Neural progenitor cell (in vitro differentiated cells): ENCODE data around the gene NUP107. TPM values are rescaled to one million over a fixed set of nuclear protein-coding genes. Genes with fewer than 3 reads are reported as not detected.

ENCODE experiments used
- DNase-seq: peaks from one replicate; pipeline ENCODE4 v3.0.0-alpha.2; 2016; ENCODE audit warnings: low spot score
- H2AFZ ChIP-seq: fragments of 200-600 bp; sonication (generic); replicated peaks from 2 replicates; pipeline ENCODE4 v1.6.1; 2016; ENCODE audit warnings: antibody characterized with exemption
- H3F3A ChIP-seq: fragments of 200-600 bp; sonication (generic); 2 replicates; pipeline ENCODE4 v1.6.1; 2016; ENCODE audit warnings: antibody characterized with exemption, low read depth
- H3K27ac ChIP-seq: fragments of 200-600 bp; sonication (generic); 2 replicates; pipeline ENCODE4 v1.5.1; 2016; ENCODE audit warnings: mild to moderate bottlenecking
- H3K27me3 ChIP-seq: fragments of 200-600 bp; sonication (generic); 2 replicates; pipeline ENCODE4 v1.6.1; 2016; ENCODE audit warnings: mild to moderate bottlenecking, moderate library complexity
- H3K36me3 ChIP-seq: fragments of 200-600 bp; sonication (generic); 2 replicates; pipeline ENCODE4 v1.5.1; 2016
- H3K4me1 ChIP-seq: fragments of 200-600 bp; sonication (generic); 2 replicates; pipeline ENCODE4 v1.6.1; 2016; ENCODE audit warnings: mixed run types
- H3K4me2 ChIP-seq: fragments of 200-600 bp; sonication (generic); 2 replicates; pipeline ENCODE4 v1.6.1; 2016
- H3K4me3 ChIP-seq: fragments of 200-600 bp; sonication (generic); 2 replicates; pipeline ENCODE4 v1.5.1; 2016
- H3K79me2 ChIP-seq: fragments of 200-600 bp; sonication (generic); 2 replicates; pipeline ENCODE4 v1.6.1; 2016; ENCODE audit warnings: low read depth
- H3K9ac ChIP-seq: fragments of 200-600 bp; sonication (generic); 2 replicates; pipeline ENCODE4 v1.6.1; 2016
- H3K9me3 ChIP-seq: fragments of 200-600 bp; sonication (generic); 2 replicates; pipeline ENCODE4 v1.5.1; 2016; ENCODE audit warnings: low read depth
- H4K20me1 ChIP-seq: fragments of 200-600 bp; sonication (generic); 2 replicates; pipeline ENCODE4 v1.6.1; 2016; ENCODE audit warnings: low read depth
- H3K27ac Mint-ChIP-seq: 3 replicates; pipeline ENCODE4 v1.8.0; 2021; ENCODE audit warnings: mixed read lengths
- H3K27me3 Mint-ChIP-seq: 2 replicates; pipeline ENCODE4 v1.8.0; 2022; ENCODE audit warnings: low read depth, mild to moderate bottlenecking, inconsistent platforms, moderate library complexity, mixed read lengths; ENCODE audit not compliant: insufficient read depth
- H3K36me3 Mint-ChIP-seq: 3 replicates; pipeline ENCODE4 v1.8.0; 2021; ENCODE audit warnings: mixed read lengths
- H3K4me1 Mint-ChIP-seq: 3 replicates; pipeline ENCODE4 v1.8.0; 2021; ENCODE audit warnings: mixed read lengths
- H3K4me3 Mint-ChIP-seq: 3 replicates; pipeline ENCODE4 v1.8.0; 2021; ENCODE audit warnings: mild to moderate bottlenecking, moderate library complexity, mixed read lengths
- H3K9me3 Mint-ChIP-seq: 3 replicates; pipeline ENCODE4 v1.8.0; 2020; ENCODE audit warnings: mixed read lengths
- CTCF ChIP-seq: fragments of 200-600 bp; sonication (generic); IDR thresholded peaks from 2 replicates; pipeline ENCODE4 v1.5.1; 2017; ENCODE audit warnings: antibody characterized with exemption, mild to moderate bottlenecking
- EZH2 ChIP-seq: fragments of 200-600 bp; sonication (generic); IDR thresholded peaks from 2 replicates; pipeline ENCODE4 v1.6.1; 2017; ENCODE audit warnings: antibody characterized with exemption, mild to moderate bottlenecking, moderate library complexity
- EZH2phosphoT487 ChIP-seq: fragments of 200-600 bp; sonication (generic); IDR thresholded peaks from 2 replicates; pipeline ENCODE4 v1.6.1; 2017; ENCODE audit warnings: antibody characterized with exemption
- total RNA-seq: library from RNA; depleted of rRNA; stranded (reverse); fragments of >200 nt; gene quantifications from 2 replicates; pipeline ENCODE4 v1.2.3, GENCODE V29; 2015; ENCODE audit warnings: low replicate concordance

The NUP107 gene
- total RNA-seq, 1 donor from 2014 or later = 231 TPM

GRCh38 chr12:68699486-68699885 is 12.7 kb downstream of the NUP107 start:
- DNase-seq = peak; percentile 18
- Histone ChIP-seq H3K27ac (no peak overlapping the region), H2AFZ (no peak overlapping the region), H3K9me3 (no peaks in the 10 kb centered on the region), H3K27me3 (no peaks in the 10 kb centered on the region), H3K4me3 (no peak overlapping the region), H3K4me1 (no peaks in the 10 kb centered on the region), H3K9ac (no peak overlapping the region), H3K79me2 (no peaks in the 10 kb centered on the region), H3K4me2 (no peak overlapping the region), H3F3A (peaks cover 8% of the 10 kb centered on the region), H4K20me1 (no peaks in the 10 kb centered on the region), H3K36me3 (peaks cover 16% of the 10 kb centered on the region)
- no peak overlapping the region for H3K27ac Mint-ChIP-seq
- peaks cover 36% of the 10 kb centered on the region for H3K36me3 Mint-ChIP-seq
- H3K27me3 Mint-ChIP-seq = no peaks in the 10 kb centered on the region
- H3K4me1 Mint-ChIP-seq = no peaks in the 10 kb centered on the region
- no peak overlapping the region for H3K4me3 Mint-ChIP-seq
- TF ChIP-seq EZH2phosphoT487 (no peak), CTCF (no peak), EZH2 (no peak)
- H3K9me3 Mint-ChIP-seq = no peaks in the 10 kb centered on the region

- H3K27ac Mint-ChIP-seq = no peak overlapping the region
- no peaks in the 10 kb centered on the region for H3K79me2 ChIP-seq
- H3K4me2 ChIP-seq = no peak overlapping the region
- H3K9ac ChIP-seq = no peak overlapping the region
- no peaks in the 10 kb centered on the region for H3K4me1 Mint-ChIP-seq
- no peaks in the 10 kb centered on the region for H3K27me3 ChIP-seq
- H3K27ac ChIP-seq = no peak overlapping the region
- no peak for DNase-seq
- H3K4me1 ChIP-seq = no peaks in the 10 kb centered on the region
- no peaks in the 10 kb centered on the region for H3F3A ChIP-seq
- TF ChIP-seq CTCF (no peak), EZH2phosphoT487 (no peak), EZH2 (no peak)
- H2AFZ ChIP-seq = no peak overlapping the region
- no peaks in the 10 kb centered on the region for H3K27me3 Mint-ChIP-seq
- peaks cover 17% of the 10 kb centered on the region for H3K36me3 Mint-ChIP-seq
- no peak overlapping the region for H3K4me3 ChIP-seq
- no peak overlapping the region for H3K4me3 Mint-ChIP-seq
- H3K9me3 Mint-ChIP-seq = no peaks in the 10 kb centered on the region
- H3K9me3 ChIP-seq = no peaks in the 10 kb centered on the region
- H3K36me3 ChIP-seq = peaks cover 38% of the 10 kb centered on the region
- H4K20me1 ChIP-seq = no peaks in the 10 kb centered on the region
These were observed 41.0 kb downstream of the NUP107 start for GRCh38 chr12:68727776-68728175.

- no peak overlapping the region for H3K4me3 ChIP-seq
- no peaks in the 10 kb centered on the region for H3K79me2 ChIP-seq
- Mint-ChIP-seq H3K36me3 (peaks cover 19% of the 10 kb centered on the region), H3K27ac (no peak overlapping the region), H3K4me1 (no peaks in the 10 kb centered on the region), H3K9me3 (no peaks in the 10 kb centered on the region), H3K27me3 (no peaks in the 10 kb centered on the region), H3K4me3 (no peak overlapping the region)
- H3K27me3 ChIP-seq = no peaks in the 10 kb centered on the region
- no peak overlapping the region for H2AFZ ChIP-seq
- H3F3A ChIP-seq = no peaks in the 10 kb centered on the region
- no peak for DNase-seq
- H3K4me2 ChIP-seq = no peak overlapping the region
- peaks cover 24% of the 10 kb centered on the region for H3K36me3 ChIP-seq
- H3K4me1 ChIP-seq = no peaks in the 10 kb centered on the region
- H4K20me1 ChIP-seq = no peaks in the 10 kb centered on the region
- H3K9me3 ChIP-seq = no peaks in the 10 kb centered on the region
- no peak overlapping the region for H3K27ac ChIP-seq
- no peak overlapping the region for H3K9ac ChIP-seq
- TF ChIP-seq EZH2phosphoT487 (no peak), CTCF (no peak), EZH2 (no peak)
These were observed 46.9 kb downstream of the NUP107 start for GRCh38 chr12:68733661-68734071.
